HFFc6 (cell line): ENCODE measurements around the gene OPCML. TPM values are rescaled to one million over a fixed set of nuclear protein-coding genes. Genes with fewer than 3 reads are reported as not detected.

ENCODE experiments used
- DNase-seq: peaks from one replicate; pipeline ENCODE4 v3.0.0-alpha.2; 2018
- H3K27ac Mint-ChIP-seq: 2 replicates; pipeline ENCODE4 v1.8.0; 2020; ENCODE audit warnings: mild to moderate bottlenecking, mixed read lengths
- H3K27me3 Mint-ChIP-seq: 2 replicates; pipeline ENCODE4 v1.8.0; 2021; ENCODE audit warnings: mild to moderate bottlenecking, moderate library complexity, mixed read lengths; ENCODE audit not compliant: insufficient read depth
- H3K36me3 Mint-ChIP-seq: 2 replicates; pipeline ENCODE4 v1.8.0; 2021; ENCODE audit warnings: low read depth, mixed read lengths
- H3K4me1 Mint-ChIP-seq: 2 replicates; pipeline ENCODE4 v1.8.0; 2020; ENCODE audit warnings: low read depth, mixed read lengths
- H3K4me3 Mint-ChIP-seq: 2 replicates; pipeline ENCODE4 v1.8.0; 2020; ENCODE audit warnings: mild to moderate bottlenecking, moderate library complexity, mixed read lengths
- H3K9me3 Mint-ChIP-seq: 2 replicates; pipeline ENCODE4 v1.8.0; 2020; ENCODE audit warnings: mild to moderate bottlenecking, mixed read lengths
- total RNA-seq, 6 experiments: library from RNA; stranded (reverse); fragmentation: NEBNext Ultra II Directional; extraction: Animal tissue kit (Norgen Biotek cat#: 25700); gene quantifications; 2 replicates in 1 of 6; 3 replicates in 5 of 6; pipeline ENCODE4 v1.2.3, GENCODE V29; 2021
- TF ChIP-seq, protein P1 (sequence below): fragments of 200-600 bp; sonication (generic); IDR thresholded peaks from 2 replicates; pipeline ENCODE4 v1.5.0; 2021; ENCODE audit warnings: antibody characterized with exemption, mild to moderate bottlenecking

The OPCML gene
- total RNA-seq, 6 experiments from 2014 or later: 0.11 to 1.7 (median 0.33) TPM

DNA sequence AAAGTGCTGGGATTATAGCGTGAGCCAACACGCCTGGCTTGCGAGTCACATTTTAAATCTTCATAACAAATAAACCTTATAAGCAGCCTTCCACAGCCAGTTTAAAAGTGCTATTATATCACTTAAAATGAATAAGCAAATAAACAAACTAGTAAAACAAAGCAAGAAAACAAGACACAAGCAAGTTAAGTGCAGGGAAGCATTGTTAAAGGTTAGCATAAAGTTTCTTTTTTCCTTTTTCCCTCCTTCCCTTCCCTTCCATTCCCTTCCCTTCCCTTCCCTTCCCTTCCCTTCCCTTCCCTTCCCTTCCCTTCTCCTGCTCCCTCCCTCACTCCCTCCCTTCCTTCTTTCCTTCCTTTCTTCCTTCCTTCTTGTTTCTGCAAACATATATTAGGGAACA lies 278.7 kb downstream of the OPCML start:
- H3K27ac Mint-ChIP-seq: no peak overlapping the region
- H3K4me3 Mint-ChIP-seq: no peak overlapping the region
- no peaks in the 10 kb centered on the region; the same call in 1 of the 2 replicates for H3K27me3 Mint-ChIP-seq
- TF ChIP-seq, protein P1, sequence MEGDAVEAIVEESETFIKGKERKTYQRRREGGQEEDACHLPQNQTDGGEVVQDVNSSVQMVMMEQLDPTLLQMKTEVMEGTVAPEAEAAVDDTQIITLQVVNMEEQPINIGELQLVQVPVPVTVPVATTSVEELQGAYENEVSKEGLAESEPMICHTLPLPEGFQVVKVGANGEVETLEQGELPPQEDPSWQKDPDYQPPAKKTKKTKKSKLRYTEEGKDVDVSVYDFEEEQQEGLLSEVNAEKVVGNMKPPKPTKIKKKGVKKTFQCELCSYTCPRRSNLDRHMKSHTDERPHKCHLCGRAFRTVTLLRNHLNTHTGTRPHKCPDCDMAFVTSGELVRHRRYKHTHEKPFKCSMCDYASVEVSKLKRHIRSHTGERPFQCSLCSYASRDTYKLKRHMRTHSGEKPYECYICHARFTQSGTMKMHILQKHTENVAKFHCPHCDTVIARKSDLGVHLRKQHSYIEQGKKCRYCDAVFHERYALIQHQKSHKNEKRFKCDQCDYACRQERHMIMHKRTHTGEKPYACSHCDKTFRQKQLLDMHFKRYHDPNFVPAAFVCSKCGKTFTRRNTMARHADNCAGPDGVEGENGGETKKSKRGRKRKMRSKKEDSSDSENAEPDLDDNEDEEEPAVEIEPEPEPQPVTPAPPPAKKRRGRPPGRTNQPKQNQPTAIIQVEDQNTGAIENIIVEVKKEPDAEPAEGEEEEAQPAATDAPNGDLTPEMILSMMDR: no peak
- DNase-seq: no peak
- H3K4me1 Mint-ChIP-seq: no peaks in the 10 kb centered on the region
- no peaks in the 10 kb centered on the region; the same call in 1 of the 2 replicates for H3K36me3 Mint-ChIP-seq
- H3K9me3 Mint-ChIP-seq: peaks cover 43% of the 10 kb centered on the region

DNA sequence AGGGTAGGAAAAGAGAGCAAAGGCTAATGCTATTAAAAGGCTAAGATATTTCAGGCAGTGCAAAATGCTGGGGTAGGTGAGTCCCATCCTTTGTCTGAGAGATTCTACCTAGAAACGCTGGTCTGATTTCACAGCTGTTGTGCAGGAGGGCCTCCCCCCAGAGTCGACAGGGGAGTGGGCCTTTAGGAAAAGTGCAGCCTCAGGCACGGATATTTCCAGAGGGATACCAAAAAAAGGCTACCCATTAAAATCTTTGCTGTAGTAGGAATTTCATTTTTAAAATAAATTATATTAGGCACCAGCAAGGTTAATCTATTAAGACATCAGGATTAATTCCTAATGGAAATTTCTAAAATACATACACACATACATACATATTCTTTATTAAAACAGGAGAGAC lies 280.5 kb downstream of the OPCML start:
- Mint-ChIP-seq H3K4me1 (no peaks in the 10 kb centered on the region), H3K36me3 (no peaks in the 10 kb centered on the region; the same call in 1 of the 2 replicates), H3K27ac (no peak overlapping the region), H3K4me3 (no peak overlapping the region), H3K27me3 (no peaks in the 10 kb centered on the region; the same call in 1 of the 2 replicates), H3K9me3 (peaks cover 45% of the 10 kb centered on the region)
- TF ChIP-seq, protein P1: no peak
- DNase-seq: no peak

DNA sequence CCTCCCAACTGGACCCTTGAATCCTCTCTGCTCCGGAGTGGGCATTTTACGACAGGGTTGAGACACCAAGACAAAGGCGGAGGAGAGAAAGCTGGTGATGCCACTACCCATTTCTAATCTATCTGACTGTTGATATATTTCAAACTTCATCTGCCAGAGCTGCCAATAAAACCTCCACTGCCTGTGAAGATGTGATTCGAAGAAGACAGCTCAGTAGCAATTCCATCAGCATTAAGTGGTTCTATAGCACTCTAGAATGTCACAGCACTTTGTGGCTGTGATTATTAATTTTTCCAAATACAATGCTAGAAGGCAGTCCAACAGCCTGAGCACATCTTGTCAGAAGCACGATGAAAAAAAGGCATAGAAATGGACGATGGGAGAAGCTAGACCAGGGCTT lies 282.8 kb downstream of the OPCML start:
- no peak for DNase-seq
- H3K27me3 Mint-ChIP-seq: no peaks in the 10 kb centered on the region; the same call in 1 of the 2 replicates
- H3K4me1 Mint-ChIP-seq: no peaks in the 10 kb centered on the region
- H3K4me3 Mint-ChIP-seq: no peak overlapping the region
- no peaks in the 10 kb centered on the region; the same call in 1 of the 2 replicates for H3K36me3 Mint-ChIP-seq
- H3K27ac Mint-ChIP-seq: no peak overlapping the region
- TF ChIP-seq, protein P1: no peak
- peaks cover 50% of the 10 kb centered on the region for H3K9me3 Mint-ChIP-seq

DNA sequence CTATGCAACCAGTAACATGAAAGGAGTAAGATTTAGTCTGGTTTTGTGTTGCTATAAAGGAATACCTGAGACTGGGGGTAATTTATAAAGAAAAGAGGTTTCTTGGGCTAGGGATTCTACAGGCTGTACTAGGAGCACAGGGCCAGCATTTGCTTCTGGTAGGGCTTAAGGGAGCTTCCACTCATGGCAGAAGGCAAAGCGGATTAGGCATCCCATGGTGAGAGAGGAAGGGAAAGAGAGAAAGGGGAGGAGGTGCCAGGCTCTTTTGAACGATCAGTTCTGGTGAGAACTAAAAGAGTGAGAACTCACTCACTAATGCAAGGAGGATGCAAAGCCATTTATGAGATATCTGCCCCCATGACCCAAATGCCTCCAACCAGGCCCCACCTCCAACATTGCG lies 283.2 kb downstream of the OPCML start:
- Mint-ChIP-seq H3K27ac (no peak overlapping the region), H3K36me3 (no peaks in the 10 kb centered on the region; the same call in 1 of the 2 replicates), H3K4me3 (no peak overlapping the region), H3K27me3 (no peaks in the 10 kb centered on the region; the same call in 1 of the 2 replicates), H3K4me1 (no peaks in the 10 kb centered on the region), H3K9me3 (peaks cover 47% of the 10 kb centered on the region)
- TF ChIP-seq, protein P1: no peak
- DNase-seq: no peak

DNA sequence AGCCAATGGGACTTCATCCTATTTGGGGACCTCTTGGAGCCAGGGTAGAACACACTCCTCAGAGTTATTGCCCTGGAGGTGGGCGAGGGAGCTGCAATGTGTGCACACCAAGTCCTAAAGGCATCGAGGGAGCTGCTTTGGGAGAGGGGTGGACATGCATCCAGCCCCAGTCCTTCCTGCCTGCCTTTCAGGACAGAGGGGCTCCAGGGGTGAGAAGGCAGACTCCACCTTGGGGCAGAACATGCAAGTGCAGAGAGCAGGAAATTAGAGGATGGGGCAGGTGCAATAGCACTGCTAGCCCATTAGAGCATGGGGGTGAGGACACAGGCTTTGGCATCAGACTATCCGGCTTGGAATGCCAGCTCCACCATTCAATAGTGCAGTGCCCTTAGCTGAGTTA lies 288.5 kb downstream of the OPCML start:
- Mint-ChIP-seq H3K9me3 (peaks cover 72% of the 10 kb centered on the region), H3K4me1 (no peaks in the 10 kb centered on the region), H3K36me3 (no peaks in the 10 kb centered on the region; the same call in 1 of the 2 replicates), H3K27ac (no peak overlapping the region), H3K27me3 (no peaks in the 10 kb centered on the region; the same call in 1 of the 2 replicates), H3K4me3 (no peak overlapping the region)
- TF ChIP-seq, protein P1: no peak
- no peak for DNase-seq
